ENCODE data around the gene CTXND2.

DNA sequence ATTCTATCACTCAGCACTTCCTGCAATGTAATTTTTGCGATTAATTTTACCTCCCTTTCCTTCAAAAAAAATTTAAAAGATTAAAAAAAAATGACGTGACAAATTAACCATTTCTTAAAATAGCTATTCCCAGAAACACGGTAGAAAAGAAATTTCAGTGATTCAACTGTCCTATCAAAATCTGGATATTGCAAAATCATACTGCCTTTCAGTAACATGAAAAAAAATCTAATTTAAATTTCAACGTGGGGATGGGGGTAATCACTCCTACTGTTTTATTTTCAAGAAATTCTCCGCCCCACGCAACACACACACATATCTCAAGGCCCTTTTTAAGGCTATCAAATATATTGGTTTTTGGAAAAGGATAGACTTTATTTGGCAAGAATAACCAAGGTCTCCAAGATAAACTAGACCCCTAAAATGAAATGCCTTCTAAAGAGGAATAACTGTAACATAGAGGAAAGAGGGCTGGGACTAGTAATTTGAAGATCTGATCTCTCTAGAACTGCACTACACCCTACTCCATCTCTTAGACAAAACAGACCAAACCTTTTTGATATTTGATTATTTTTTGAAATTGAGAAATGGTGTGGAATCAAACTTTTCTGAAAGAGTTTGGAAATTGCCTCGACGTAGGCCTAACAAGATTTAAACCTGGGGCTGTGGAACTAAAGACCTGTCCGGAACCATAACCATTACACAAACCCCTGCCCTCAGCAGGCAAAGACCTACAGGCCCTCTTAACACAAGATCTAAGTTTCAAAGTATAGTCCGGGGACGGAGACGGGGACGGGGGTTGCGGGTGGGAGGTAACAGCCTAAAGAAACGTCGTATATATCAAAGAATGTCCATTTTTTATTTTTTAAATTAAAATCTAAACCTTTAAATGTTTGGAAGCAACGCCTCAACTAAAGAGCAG lies 11.5 kb upstream of the CTXND2 start:
- TF ChIP-seq, protein P1, sequence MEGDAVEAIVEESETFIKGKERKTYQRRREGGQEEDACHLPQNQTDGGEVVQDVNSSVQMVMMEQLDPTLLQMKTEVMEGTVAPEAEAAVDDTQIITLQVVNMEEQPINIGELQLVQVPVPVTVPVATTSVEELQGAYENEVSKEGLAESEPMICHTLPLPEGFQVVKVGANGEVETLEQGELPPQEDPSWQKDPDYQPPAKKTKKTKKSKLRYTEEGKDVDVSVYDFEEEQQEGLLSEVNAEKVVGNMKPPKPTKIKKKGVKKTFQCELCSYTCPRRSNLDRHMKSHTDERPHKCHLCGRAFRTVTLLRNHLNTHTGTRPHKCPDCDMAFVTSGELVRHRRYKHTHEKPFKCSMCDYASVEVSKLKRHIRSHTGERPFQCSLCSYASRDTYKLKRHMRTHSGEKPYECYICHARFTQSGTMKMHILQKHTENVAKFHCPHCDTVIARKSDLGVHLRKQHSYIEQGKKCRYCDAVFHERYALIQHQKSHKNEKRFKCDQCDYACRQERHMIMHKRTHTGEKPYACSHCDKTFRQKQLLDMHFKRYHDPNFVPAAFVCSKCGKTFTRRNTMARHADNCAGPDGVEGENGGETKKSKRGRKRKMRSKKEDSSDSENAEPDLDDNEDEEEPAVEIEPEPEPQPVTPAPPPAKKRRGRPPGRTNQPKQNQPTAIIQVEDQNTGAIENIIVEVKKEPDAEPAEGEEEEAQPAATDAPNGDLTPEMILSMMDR (IDR thresholded peaks at IDR 0.05) = no peak
- TF ChIP-seq POLR2A (IDR thresholded peaks at IDR 0.05) = no peak
- TF ChIP-seq POLR2AphosphoS5 (IDR thresholded peaks at IDR 0.05) = no peak
